A549 (cell line): ENCODE data around the gene ELAVL1. TPM values are rescaled to one million over a fixed set of nuclear protein-coding genes. Genes with fewer than 3 reads are reported as not detected.

Source experiments
- ATAC-seq, 2 experiments: fragments of 200-7000 bp in 1 of 2; fragments of >200 bp in 1 of 2; cut with Nextera tagmentation in 1 of 2; cut with Tn5 transposase in 1 of 2; 3 replicates each; pipeline versions ENCODE4 v1.8.0 to v1.9.1; 2018 to 2020; ENCODE audit warnings: mild to moderate bottlenecking in 1 of 2, moderate library complexity in 1 of 2
- CTCF ChIA-PET: fragments of 300-600 bp; sonication (Branson Sonifier 250); formaldehyde crosslinking; extraction: SDS; loops from one replicate; lab custom pipeline; 2021; ENCODE audit warnings: antibody characterized with exemption, inconsistent platforms; lab: Yijun Ruan, JAX
- POLR2A ChIA-PET: fragments of 350-600 bp; formaldehyde crosslinking; extraction: SDS; loops from one replicate; lab custom pipeline; 2021; ENCODE audit warnings: antibody characterized with exemption, inconsistent platforms; lab: Yijun Ruan, JAX
- DNase-seq, 2 experiments: peaks; one replicate each; pipeline versions ENCODE4 v3.0.0 to v3.0.0-alpha.2; 2011 to 2016; ENCODE audit warnings: low read depth in 1 of 2, low spot score in 1 of 2
- FAIRE-seq: peaks from 2 replicates; lab custom pipeline; 2011; peaks lifted over from hg19 to GRCh38; lab: Jason Lieb, UNC
- H3K27ac ChIP-seq, 2 experiments: fragments of >200 bp; sonication (Bioruptor Twin); formaldehyde crosslinking; 3 replicates each; pipeline ENCODE4 v1.5.1; 2016 to 2017
- H3K4me1 ChIP-seq: fragments of >200 bp; sonication (Bioruptor Twin); formaldehyde crosslinking; 3 replicates; pipeline ENCODE4 v1.6.1; 2016
- H3K4me2 ChIP-seq: fragments of >200 bp; sonication (Bioruptor Twin); formaldehyde crosslinking; 3 replicates; pipeline ENCODE4 v1.6.1; 2016
- H3K4me3 ChIP-seq: fragments of >200 bp; sonication (Bioruptor Twin); formaldehyde crosslinking; 3 replicates; pipeline ENCODE4 v1.5.1; 2016
- H3K9me3 ChIP-seq: fragments of >200 bp; sonication (Bioruptor Twin); formaldehyde crosslinking; 3 replicates; pipeline ENCODE4 v1.6.1; 2016
- EHMT2 ChIP-seq: fragments of 200-600 bp; sonication (generic); IDR thresholded peaks from 2 replicates; pipeline ENCODE4 v1.6.1; 2016; ENCODE audit warnings: antibody characterized with exemption, low read depth, mild to moderate bottlenecking, moderate library complexity
- EP300 ChIP-seq, 2 experiments: fragments of >200 bp; sonication (Bioruptor Twin); formaldehyde crosslinking; IDR thresholded peaks; 2 replicates in 1 of 2; 3 replicates in 1 of 2; pipeline ENCODE4 v1.6.1; 2016 to 2017
- HDAC2 ChIP-seq: fragments of 200-600 bp; sonication (generic); IDR thresholded peaks from 2 replicates; pipeline ENCODE4 v1.6.1; 2016
- HOXA7 ChIP-seq: fragments of 250-450 bp; sonication (Bioruptor Pico); IDR thresholded peaks from 2 replicates; pipeline ENCODE4 v1.5.0; 2020; ENCODE audit warnings: mild to moderate bottlenecking, moderate library complexity
- HOXB13 ChIP-seq: fragments of 250-450 bp; sonication (Bioruptor Pico); IDR thresholded peaks from 2 replicates; pipeline ENCODE4 v1.5.0; 2020; ENCODE audit warnings: low read depth, mild to moderate bottlenecking, moderate library complexity
- HOXB5 ChIP-seq: fragments of 250-450 bp; sonication (Bioruptor Pico); IDR thresholded peaks from 2 replicates; pipeline ENCODE4 v1.5.0; 2020; ENCODE audit warnings: mild to moderate bottlenecking, moderate library complexity
- KDM1A ChIP-seq: fragments of 200-600 bp; sonication (generic); IDR thresholded peaks from 2 replicates; pipeline ENCODE4 v1.6.1; 2016; ENCODE audit warnings: low read depth, mild to moderate bottlenecking
- KDM5A ChIP-seq: fragments of 200-600 bp; sonication (generic); IDR thresholded peaks from 2 replicates; pipeline ENCODE4 v1.6.1; 2016; ENCODE audit warnings: antibody characterized with exemption, mild to moderate bottlenecking
- MAFK ChIP-seq: fragments of 450-650 bp; IDR thresholded peaks from 2 replicates; pipeline ENCODE4 v1.6.1; 2014; ENCODE audit not compliant: partially characterized antibody
- NPAS2 ChIP-seq: fragments of 250-450 bp; sonication (Bioruptor Pico); IDR thresholded peaks from 2 replicates; pipeline ENCODE4 v1.8.0; 2022; ENCODE audit warnings: mild to moderate bottlenecking, moderate library complexity, borderline replicate concordance
- POLR2AphosphoS2 ChIP-seq: conservative IDR thresholded peaks from 2 replicates; pipeline ENCODE4 v1.6.1; 2012; ENCODE audit warnings: low read length, improper control_type of control experiment, inconsistent platforms
- RFX5 ChIP-seq: fragments of 450-650 bp; IDR thresholded peaks from 2 replicates; pipeline ENCODE4 v1.7.1; 2014; ENCODE audit warnings: antibody characterized with exemption, mild to moderate bottlenecking, moderate library complexity
- RNF2 ChIP-seq: fragments of 200-600 bp; sonication (generic); IDR thresholded peaks from 2 replicates; pipeline ENCODE4 v1.6.1; 2016; ENCODE audit warnings: low read depth, mild to moderate bottlenecking, antibody characterized with exemption, moderate library complexity, borderline replicate concordance
- SREBF2 ChIP-seq: fragments of 450-650 bp; IDR thresholded peaks from 2 replicates; pipeline ENCODE4 v1.6.1; 2014; ENCODE audit warnings: mild to moderate bottlenecking, moderate library complexity
- TP53 ChIP-seq: fragments of 250-450 bp; sonication (Bioruptor Pico); IDR thresholded peaks from 2 replicates; pipeline ENCODE4 v1.5.0; 2021; ENCODE audit warnings: mild to moderate bottlenecking, moderate library complexity
- ZSCAN20 ChIP-seq: fragments of 250-450 bp; sonication (Bioruptor Pico); IDR thresholded peaks from 2 replicates; pipeline ENCODE4 v1.8.0; 2022; ENCODE audit warnings: mild to moderate bottlenecking, moderate library complexity
- WGBS: methylation state at CpG from one replicate; pipeline ENCODE4 v1.1.6; 2017; ENCODE audit errors: missing lambda C conversion rate; 5-methylcytosine and 5-hydroxymethylcytosine counted together
- polyA plus RNA-seq, 4 experiments: library from polyadenylated mRNA; depleted of rRNA in 3 of 4; stranded (reverse); fragments of >200 nt; fragmentation: RNase III in 1 of 4; extraction: RNeasy Plus Mini Kit Qiagen cat#74134 plus additional on column Dnase treatment in 1 of 4; gene quantifications; 2 replicates in 3 of 4; 3 replicates in 1 of 4; pipeline ENCODE4 v1.2.3, GENCODE V29; 2011 to 2017
- TF ChIP-seq, protein P1 (sequence below): fragments of 250-450 bp; sonication (Bioruptor Pico); IDR thresholded peaks from 2 replicates; pipeline ENCODE4 v1.5.0; 2021; ENCODE audit warnings: mild to moderate bottlenecking, moderate library complexity, borderline replicate concordance
- TF ChIP-seq, protein P2 (sequence below): fragments of 150-350 bp; IDR thresholded peaks from 2 replicates; pipeline ENCODE4 v1.6.1; 2014; ENCODE audit warnings: low read depth, mild to moderate bottlenecking, low read length
- TF ChIP-seq, protein P3 (sequence below): IDR thresholded peaks from 2 replicates; pipeline ENCODE4 v1.6.1; 2012
- TF ChIP-seq, protein P4 (sequence below): fragments of 200-600 bp; sonication (generic); IDR thresholded peaks from 2 replicates; pipeline ENCODE4 v1.6.1; 2016; ENCODE audit warnings: antibody characterized with exemption, mild to moderate bottlenecking, moderate library complexity
- TF ChIP-seq, protein P5 (sequence below): fragments of 250-450 bp; sonication (Bioruptor Pico); IDR thresholded peaks from 2 replicates; pipeline ENCODE4 v1.5.0; 2020; ENCODE audit warnings: low read depth, mild to moderate bottlenecking, moderate library complexity
- TF ChIP-seq, protein P6 (sequence below): fragments of 450-650 bp; IDR thresholded peaks from 2 replicates; pipeline ENCODE4 v1.6.1; 2014; ENCODE audit warnings: antibody characterized with exemption
- TF ChIP-seq, protein P7 (sequence below): fragments of >200 bp; sonication (Bioruptor Twin); formaldehyde crosslinking; IDR thresholded peaks from 3 replicates; pipeline ENCODE4 v1.6.1; 2016
- TF ChIP-seq, protein P8 (sequence below): fragments of >200 bp; sonication (Bioruptor Twin); formaldehyde crosslinking; IDR thresholded peaks from 3 replicates; pipeline ENCODE4 v1.5.1; 2016

Gene ELAVL1
- polyA plus RNA-seq, 2 of the 4 experiments (the other 2 are of a cell fraction): 39.3 to 55.6 TPM

DNA sequence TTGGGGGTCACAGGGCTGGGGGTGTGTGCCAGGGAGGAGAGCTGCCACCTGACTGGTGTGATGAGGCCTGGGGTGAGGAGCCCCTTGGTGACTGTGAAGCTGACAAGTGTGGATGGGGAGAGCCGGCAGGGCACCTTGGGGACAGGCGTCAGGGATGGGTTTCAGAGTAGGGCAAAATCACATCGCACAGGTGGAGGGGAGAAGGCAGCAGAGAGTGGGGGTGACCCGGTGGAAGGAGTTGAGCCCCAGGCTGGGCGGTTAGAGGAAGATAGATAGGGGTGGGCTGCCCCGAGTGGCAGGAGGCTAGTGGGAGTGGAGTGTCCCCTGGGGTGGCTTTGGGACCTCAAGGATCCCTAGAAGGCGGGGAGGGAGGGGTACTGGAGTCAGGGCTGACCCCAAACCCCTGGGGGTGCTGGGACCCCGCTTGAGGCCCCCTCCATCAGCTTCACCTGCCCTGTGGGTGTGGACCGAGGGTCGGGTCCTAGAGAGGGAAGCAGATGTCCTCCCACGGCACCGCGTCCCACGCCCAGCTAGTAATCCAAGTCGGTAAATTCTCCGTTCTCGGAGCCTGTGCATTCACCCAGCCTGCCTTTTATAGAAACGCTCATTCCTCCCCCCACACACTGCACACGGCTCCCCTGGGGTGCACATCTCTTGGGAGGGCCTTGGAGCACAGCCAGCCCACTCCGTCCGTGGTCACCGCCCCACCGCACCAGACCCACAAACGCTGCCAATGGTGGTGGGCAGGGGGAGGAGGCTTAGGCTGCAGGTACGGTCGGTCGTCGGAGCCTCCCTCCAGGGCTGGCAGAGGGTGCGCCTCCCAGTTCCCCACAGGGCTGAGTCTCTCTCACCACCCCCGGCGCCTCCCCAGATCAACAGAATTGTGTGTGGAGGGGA lies 81.9 kb downstream of the ELAVL1 start:
- no peak for FAIRE-seq
- CTCF ChIA-PET: interaction anchor here (0.7 to 2.5 kb wide), 6 partner anchors 8 to 71 kb away, joined by 3 to 17 read pairs (median 4); partner anchors contain the start of genes MAP2K7 and TIMM44
- peaks cover 21% of the 10 kb centered on the region for H3K4me1 ChIP-seq

DNA sequence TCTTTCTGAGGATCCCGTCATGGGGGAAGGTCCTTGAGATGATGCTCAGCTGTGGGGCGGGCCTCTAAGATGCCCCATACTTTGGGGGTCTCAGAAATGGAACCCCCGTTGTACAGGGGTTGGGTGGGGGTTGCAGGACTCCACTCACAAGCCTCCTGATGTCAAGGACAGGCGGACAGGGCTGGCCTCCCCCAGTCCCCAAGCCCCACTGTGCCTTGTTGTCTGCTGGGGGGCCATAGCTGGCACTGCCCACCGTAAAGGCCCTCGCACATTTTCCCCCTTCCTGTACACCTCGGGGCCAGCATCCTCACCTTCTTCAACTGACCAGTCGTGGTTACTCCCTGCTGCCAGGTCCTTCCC lies 82.6 kb downstream of the ELAVL1 start:
- ATAC-seq (no peak), DNase-seq (no peak), FAIRE-seq (no peak)
- Histone ChIP-seq H3K9me3 (no peaks in the 10 kb centered on the region), H3K4me2 (no peak overlapping the region), H3K4me1 (peaks cover 15% of the 10 kb centered on the region), H3K4me3 (no peak overlapping the region), H3K27ac (no peak overlapping the region)
- CTCF ChIA-PET: interaction anchor here (1.0 to 2.5 kb wide), 4 partner anchors 19 to 70 kb away, joined by 3 to 17 read pairs (median 6); partner anchors contain the start of genes MAP2K7 and TIMM44
- POLR2A ChIA-PET: no interaction called here
- 87% methylated on average over 7 of the region's 8 CpGs for WGBS
- TF ChIP-seq, protein P1, sequence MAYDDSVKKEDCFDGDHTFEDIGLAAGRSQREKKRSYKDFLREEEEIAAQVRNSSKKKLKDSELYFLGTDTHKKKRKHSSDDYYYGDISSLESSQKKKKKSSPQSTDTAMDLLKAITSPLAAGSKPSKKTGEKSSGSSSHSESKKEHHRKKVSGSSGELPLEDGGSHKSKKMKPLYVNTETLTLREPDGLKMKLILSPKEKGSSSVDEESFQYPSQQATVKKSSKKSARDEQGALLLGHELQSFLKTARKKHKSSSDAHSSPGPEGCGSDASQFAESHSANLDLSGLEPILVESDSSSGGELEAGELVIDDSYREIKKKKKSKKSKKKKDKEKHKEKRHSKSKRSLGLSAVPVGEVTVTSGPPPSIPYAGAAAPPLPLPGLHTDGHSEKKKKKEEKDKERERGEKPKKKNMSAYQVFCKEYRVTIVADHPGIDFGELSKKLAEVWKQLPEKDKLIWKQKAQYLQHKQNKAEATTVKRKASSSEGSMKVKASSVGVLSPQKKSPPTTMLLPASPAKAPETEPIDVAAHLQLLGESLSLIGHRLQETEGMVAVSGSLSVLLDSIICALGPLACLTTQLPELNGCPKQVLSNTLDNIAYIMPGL: no peak
- TF ChIP-seq KDM5A: no peak
- TF ChIP-seq ZSCAN20 (CRISPR knock-in tag): no peak
- TF ChIP-seq NPAS2 (CRISPR knock-in tag): no peak
- TF ChIP-seq, protein P2, sequence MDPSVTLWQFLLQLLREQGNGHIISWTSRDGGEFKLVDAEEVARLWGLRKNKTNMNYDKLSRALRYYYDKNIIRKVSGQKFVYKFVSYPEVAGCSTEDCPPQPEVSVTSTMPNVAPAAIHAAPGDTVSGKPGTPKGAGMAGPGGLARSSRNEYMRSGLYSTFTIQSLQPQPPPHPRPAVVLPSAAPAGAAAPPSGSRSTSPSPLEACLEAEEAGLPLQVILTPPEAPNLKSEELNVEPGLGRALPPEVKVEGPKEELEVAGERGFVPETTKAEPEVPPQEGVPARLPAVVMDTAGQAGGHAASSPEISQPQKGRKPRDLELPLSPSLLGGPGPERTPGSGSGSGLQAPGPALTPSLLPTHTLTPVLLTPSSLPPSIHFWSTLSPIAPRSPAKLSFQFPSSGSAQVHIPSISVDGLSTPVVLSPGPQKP: no peak
- TF ChIP-seq, protein P3, sequence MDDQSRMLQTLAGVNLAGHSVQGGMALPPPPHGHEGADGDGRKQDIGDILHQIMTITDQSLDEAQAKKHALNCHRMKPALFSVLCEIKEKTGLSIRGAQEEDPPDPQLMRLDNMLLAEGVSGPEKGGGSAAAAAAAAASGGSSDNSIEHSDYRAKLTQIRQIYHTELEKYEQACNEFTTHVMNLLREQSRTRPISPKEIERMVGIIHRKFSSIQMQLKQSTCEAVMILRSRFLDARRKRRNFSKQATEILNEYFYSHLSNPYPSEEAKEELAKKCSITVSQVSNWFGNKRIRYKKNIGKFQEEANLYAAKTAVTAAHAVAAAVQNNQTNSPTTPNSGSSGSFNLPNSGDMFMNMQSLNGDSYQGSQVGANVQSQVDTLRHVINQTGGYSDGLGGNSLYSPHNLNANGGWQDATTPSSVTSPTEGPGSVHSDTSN: no peak
- TF ChIP-seq, protein P4, sequence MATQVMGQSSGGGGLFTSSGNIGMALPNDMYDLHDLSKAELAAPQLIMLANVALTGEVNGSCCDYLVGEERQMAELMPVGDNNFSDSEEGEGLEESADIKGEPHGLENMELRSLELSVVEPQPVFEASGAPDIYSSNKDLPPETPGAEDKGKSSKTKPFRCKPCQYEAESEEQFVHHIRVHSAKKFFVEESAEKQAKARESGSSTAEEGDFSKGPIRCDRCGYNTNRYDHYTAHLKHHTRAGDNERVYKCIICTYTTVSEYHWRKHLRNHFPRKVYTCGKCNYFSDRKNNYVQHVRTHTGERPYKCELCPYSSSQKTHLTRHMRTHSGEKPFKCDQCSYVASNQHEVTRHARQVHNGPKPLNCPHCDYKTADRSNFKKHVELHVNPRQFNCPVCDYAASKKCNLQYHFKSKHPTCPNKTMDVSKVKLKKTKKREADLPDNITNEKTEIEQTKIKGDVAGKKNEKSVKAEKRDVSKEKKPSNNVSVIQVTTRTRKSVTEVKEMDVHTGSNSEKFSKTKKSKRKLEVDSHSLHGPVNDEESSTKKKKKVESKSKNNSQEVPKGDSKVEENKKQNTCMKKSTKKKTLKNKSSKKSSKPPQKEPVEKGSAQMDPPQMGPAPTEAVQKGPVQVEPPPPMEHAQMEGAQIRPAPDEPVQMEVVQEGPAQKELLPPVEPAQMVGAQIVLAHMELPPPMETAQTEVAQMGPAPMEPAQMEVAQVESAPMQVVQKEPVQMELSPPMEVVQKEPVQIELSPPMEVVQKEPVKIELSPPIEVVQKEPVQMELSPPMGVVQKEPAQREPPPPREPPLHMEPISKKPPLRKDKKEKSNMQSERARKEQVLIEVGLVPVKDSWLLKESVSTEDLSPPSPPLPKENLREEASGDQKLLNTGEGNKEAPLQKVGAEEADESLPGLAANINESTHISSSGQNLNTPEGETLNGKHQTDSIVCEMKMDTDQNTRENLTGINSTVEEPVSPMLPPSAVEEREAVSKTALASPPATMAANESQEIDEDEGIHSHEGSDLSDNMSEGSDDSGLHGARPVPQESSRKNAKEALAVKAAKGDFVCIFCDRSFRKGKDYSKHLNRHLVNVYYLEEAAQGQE: no peak
- TF ChIP-seq, protein P5, sequence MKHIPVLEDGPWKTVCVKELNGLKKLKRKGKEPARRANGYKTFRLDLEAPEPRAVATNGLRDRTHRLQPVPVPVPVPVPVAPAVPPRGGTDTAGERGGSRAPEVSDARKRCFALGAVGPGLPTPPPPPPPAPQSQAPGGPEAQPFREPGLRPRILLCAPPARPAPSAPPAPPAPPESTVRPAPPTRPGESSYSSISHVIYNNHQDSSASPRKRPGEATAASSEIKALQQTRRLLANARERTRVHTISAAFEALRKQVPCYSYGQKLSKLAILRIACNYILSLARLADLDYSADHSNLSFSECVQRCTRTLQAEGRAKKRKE (CRISPR knock-in tag): no peak

More for the DNA sequence above, 81.9 kb downstream of the ELAVL1 start:
- Histone ChIP-seq H3K27ac (no peak overlapping the region), H3K9me3 (no peaks in the 10 kb centered on the region), H3K4me2 (no peak overlapping the region), H3K4me3 (no peak overlapping the region)
- no peak for DNase-seq
- 89% methylated on average over 30 of the region's 31 CpGs for WGBS
- ATAC-seq: no peak
- TF ChIP-seq KDM1A (no peak), EP300 (IDR thresholded peaks at IDR 0.05) (no peak), MAFK (no peak), HDAC2 (no peak), TP53 (CRISPR knock-in tag) (no peak), SREBF2 (no peak), RFX5 (no peak), EHMT2 (no peak), POLR2AphosphoS2 (no peak), HOXB5 (CRISPR knock-in tag) (no peak), HOXA7 (CRISPR knock-in tag) (no peak), RNF2 (no peak), HOXB13 (CRISPR knock-in tag) (no peak)
- TF ChIP-seq, protein P6, sequence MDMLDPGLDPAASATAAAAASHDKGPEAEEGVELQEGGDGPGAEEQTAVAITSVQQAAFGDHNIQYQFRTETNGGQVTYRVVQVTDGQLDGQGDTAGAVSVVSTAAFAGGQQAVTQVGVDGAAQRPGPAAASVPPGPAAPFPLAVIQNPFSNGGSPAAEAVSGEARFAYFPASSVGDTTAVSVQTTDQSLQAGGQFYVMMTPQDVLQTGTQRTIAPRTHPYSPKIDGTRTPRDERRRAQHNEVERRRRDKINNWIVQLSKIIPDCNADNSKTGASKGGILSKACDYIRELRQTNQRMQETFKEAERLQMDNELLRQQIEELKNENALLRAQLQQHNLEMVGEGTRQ: no peak
- TF ChIP-seq, protein P7, sequence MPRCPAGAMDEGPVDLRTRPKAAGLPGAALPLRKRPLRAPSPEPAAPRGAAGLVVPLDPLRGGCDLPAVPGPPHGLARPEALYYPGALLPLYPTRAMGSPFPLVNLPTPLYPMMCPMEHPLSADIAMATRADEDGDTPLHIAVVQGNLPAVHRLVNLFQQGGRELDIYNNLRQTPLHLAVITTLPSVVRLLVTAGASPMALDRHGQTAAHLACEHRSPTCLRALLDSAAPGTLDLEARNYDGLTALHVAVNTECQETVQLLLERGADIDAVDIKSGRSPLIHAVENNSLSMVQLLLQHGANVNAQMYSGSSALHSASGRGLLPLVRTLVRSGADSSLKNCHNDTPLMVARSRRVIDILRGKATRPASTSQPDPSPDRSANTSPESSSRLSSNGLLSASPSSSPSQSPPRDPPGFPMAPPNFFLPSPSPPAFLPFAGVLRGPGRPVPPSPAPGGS: no peak
- TF ChIP-seq, protein P8, sequence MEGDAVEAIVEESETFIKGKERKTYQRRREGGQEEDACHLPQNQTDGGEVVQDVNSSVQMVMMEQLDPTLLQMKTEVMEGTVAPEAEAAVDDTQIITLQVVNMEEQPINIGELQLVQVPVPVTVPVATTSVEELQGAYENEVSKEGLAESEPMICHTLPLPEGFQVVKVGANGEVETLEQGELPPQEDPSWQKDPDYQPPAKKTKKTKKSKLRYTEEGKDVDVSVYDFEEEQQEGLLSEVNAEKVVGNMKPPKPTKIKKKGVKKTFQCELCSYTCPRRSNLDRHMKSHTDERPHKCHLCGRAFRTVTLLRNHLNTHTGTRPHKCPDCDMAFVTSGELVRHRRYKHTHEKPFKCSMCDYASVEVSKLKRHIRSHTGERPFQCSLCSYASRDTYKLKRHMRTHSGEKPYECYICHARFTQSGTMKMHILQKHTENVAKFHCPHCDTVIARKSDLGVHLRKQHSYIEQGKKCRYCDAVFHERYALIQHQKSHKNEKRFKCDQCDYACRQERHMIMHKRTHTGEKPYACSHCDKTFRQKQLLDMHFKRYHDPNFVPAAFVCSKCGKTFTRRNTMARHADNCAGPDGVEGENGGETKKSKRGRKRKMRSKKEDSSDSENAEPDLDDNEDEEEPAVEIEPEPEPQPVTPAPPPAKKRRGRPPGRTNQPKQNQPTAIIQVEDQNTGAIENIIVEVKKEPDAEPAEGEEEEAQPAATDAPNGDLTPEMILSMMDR: no peak
- POLR2A ChIA-PET: interaction anchor here (0.6 kb wide), 1 partner anchor 20 kb away, joined by 3 read pairs; the partner anchor contains the start of gene MAP2K7
